SKM-1 (cell line): ENCODE results near the gene GGTLC1.

Experiments used
- DNase-seq: peaks from one replicate; lab custom pipeline; 2025; ENCODE audit not compliant: unreplicated experiment; lab: John Stamatoyannopoulos, UW

The GGTLC1 gene

DNA sequence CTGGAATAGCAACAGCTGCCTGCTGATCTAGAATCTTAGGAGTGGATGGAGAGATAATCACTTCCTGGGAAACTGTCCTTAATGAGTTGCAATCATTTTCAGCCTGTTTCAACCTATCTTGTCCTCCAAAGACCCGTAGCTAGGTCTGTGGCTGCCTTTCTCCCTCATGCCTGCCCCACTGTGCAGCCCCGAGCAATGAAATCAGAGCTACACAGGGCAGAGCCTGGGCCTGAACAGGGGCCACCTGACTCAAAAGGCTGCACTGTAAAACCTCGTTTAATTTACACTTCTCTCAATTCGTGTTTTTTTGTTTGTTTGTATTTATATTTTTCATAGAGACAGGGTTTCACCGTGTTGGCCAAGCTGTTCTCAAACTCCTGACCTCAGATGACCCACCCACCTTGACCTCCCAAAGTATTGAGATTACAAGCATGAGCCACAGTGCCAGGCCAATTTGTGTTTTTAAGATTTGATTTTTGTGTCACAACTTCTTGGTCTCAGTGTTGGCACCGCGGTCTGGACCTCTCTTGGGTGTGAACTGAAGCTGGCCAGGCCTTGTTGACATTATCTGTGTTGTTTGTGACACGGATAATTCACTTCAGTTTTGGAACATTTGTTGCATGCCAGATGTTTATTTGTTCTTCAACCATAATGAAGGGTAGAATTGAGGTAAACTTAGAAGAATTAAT is 21.5 kb downstream of the GGTLC1 start:
- no peak for DNase-seq

DNA sequence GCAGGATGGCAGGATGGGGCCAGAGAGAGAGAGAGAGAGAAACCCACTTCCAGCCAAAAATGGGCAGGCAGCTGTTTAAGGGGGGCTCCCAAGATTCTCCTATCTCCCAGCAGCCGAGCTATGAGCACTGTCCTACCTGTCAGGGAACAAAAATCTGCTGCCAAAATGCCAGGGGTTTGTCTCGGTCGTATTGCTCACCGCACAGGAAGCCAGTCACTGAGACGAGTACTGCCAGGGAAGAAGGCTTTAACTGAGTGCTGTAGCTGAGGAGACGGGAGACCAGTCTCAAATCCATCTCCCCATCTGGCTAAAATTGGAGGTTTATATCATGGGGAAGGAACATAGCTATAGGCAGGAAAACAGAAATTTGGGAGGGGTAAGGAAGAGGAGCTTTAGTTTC is 22.3 kb downstream of the GGTLC1 start:
- no peak for DNase-seq

DNA sequence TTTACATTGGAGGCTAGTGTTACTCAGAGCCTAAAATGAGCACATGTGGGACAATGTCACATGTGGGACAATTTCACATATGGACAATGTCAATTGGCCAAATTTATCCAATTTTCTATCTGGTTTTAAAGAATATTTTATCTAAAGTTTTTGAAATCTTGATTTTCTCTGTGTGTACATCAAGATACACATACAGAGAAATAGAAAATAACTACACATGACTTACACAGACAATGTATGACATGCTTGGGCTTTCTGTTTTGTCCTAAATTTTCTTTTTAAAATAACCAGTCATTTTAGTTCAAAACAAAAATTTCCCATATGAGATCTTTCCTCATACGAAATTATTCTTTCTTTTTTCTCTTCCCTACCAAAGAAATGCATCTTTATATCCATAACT is 24.6 kb downstream of the GGTLC1 start:
- DNase-seq = no peak

DNA sequence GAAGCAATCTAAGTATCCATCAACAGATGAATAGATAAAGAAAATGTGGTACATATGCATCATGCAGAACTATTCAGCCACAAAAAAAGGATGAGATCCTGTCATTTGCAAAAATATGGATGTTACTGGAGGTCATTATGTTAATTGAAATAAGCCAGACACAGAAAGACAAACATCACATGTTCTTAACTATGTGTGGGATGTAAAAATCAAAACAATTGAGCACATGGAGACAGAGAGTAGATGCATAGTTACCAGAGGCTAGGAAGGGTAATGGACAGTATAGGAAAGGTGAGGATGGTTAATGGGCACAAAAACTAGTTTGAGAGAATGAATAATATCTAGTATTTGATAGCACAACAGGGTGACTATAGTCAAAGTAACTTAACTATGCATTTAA is 26.3 kb downstream of the GGTLC1 start:
- DNase-seq = no peak

DNA sequence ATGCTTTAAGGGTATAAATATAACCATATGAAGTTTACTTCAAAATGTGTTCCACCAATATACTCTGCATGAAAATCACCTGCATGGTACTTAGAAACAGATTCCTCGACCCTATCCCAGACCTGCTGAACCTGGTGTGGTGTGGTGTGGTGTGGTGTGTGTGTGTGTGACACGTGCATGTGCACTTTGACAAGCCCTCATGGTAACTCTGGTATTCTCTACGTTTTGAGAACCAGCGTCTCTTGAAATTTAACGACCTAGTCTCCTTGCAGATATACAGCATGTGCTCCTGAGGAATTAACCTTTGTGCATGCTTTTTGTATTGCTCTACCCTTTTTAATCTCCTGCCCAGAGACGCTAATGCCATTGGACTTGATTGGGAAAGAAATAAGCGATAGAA is 29.5 kb downstream of the GGTLC1 start:
- DNase-seq = no peak

DNA sequence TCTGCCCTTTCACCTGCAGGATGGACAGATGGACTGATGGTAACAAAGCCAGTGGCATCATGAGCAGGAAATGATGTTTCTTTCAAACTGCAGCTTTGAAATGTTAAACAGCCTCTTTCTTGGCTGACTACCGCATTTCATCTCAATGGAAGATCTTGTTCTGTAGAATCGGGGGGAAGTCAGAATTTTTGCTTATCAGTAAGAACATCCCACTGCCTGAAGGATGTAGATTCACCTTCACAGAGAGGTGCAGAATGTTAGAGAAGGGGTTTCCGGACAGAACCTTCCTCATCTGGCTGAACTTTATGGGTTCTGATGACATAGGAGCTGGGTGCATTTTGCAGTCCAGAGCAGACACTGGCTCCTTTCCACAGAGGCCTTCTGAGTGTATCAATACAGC is 32.7 kb downstream of the GGTLC1 start:
- DNase-seq = no peak

DNA sequence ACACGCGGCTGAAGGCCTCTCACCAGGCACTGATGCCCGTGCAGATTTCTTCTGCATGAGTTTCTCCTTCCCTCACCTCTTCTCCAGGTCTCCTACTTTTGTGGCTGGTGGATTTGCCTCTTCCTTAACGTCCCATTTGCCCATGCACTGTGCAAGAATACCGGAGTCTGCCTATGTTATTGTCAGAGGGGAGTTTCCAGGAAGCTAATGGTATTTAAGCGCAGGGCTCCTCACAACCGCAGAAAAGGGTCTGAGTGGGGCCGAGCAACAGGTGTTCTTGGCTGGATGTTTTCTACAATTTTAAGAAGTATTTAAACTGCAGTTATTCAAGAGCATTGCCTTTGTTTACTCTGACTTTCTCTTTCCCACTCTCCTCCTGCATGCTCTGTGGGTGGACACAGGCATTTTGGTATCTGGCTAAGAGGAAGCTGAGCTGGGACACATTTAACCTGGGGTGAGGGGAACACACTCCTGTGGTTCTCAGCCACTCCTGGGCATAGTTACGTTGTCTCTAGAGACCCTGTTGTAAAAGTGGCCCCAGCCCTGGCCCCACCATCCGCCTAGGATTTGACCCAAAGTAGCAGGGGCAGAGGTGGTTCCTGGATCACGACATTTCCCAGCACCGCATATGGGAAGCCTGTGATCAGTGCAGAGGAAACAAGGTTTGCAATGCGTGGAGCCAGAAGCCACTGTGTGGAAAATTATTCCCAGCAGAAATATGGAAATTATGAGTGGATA is 34.4 kb downstream of the GGTLC1 start:
- DNase-seq = no peak

DNA sequence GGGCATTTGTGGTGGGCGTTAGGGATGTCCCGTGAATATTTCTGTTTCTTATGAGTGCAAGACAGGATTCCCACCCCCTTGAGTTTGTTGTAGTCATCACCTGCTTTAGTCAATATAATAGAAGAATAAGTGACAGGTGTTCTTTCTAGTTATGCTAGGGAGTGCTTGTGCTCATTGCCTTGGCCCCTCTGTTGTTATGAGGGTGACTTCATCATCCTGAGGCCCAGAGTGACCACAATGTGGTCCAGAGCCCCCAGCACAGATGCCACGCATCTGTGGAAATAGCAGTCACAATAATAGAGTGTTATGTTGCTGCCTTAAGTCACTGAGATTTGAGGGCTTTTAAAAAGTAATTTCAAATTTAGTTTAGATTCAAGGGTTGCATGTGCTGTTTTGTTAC is 42.4 kb downstream of the GGTLC1 start:
- DNase-seq = no peak

GRCh38 chr20:23943304-23943703 is 45.3 kb downstream of the GGTLC1 start:
- no peak for DNase-seq

DNA sequence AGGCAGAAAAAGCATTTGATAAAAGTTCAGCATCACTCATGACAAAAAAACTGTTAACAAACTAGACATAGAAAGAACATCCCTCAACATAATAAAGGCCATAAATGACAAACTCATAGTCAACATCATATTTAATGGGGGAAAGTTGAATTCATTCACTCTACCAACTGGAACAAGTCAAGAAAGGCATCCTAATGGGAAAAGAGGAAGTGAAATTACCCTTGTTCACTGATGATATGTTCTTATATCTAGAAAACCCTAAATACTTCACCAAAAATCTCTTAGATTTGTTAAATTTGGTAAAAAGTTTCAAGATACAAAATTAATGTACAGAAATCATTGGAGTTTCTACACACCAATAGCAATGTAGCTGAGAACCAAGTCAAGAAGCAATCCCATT is 48.9 kb downstream of the GGTLC1 start:
- no peak for DNase-seq

GRCh38 chr20:23939063-23939462 is 49.5 kb downstream of the GGTLC1 start:
- no peak for DNase-seq

DNA sequence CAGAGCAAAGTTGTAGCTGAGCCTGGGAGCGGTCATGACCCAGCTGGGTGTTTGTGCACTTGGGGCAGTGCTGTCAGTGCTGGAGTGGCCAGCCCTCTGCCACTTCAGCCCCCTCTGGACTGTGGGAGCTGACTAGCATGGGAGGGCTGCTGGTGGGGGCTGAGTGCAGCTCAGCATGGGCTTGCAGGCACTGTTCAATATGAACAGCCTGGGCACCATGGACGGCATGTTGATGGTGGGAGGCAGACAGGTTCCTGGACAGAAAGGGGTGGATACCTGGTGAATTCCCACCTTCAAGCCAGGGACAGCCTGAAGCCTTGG is 50.5 kb downstream of the GGTLC1 start:
- DNase-seq = no peak

- no peak for DNase-seq
Observed at GRCh38 chr20:23937303-23938117, 51.1 kb downstream of the GGTLC1 start.
